H9 (cell line): ENCODE measurements around the gene DPYD. TPM values are rescaled to one million over a fixed set of nuclear protein-coding genes. Genes with fewer than 3 reads are reported as not detected.

Source experiments
- DNase-seq: peaks from one replicate; pipeline ENCODE4 v3.0.0-alpha.2; 2017
- H2AFZ ChIP-seq: one replicate; pipeline ENCODE4 v1.6.1; 2013; ENCODE audit warnings: mild to moderate bottlenecking, low read length, control low read depth, moderate library complexity
- H2AK5ac ChIP-seq: 2 replicates; pipeline ENCODE4 v1.6.1; 2013; ENCODE audit warnings: low read length, control low read depth, mixed read lengths; ENCODE audit not compliant: insufficient read length
- H2BK120ac ChIP-seq: one replicate; pipeline ENCODE4 v1.6.1; 2013; ENCODE audit warnings: low read depth, mild to moderate bottlenecking, low read length, control low read depth, inconsistent platforms; ENCODE audit not compliant: poor library complexity, severe bottlenecking
- H2BK12ac ChIP-seq: 2 replicates; pipeline ENCODE4 v1.6.1; 2013; ENCODE audit warnings: low read length, control low read depth, mixed read lengths, low read depth; ENCODE audit not compliant: insufficient read length
- H2BK15ac ChIP-seq: 2 replicates; pipeline ENCODE4 v1.6.1; 2013; ENCODE audit warnings: low read depth, low read length, control low read depth
- H2BK20ac ChIP-seq: one replicate; pipeline ENCODE4 v1.6.1; 2013; ENCODE audit warnings: low read depth, mild to moderate bottlenecking, low read length, control low read depth, inconsistent platforms; ENCODE audit not compliant: poor library complexity, severe bottlenecking
- H2BK5ac ChIP-seq: 2 replicates; pipeline ENCODE4 v1.6.1; 2013; ENCODE audit warnings: low read length, control low read depth, mixed read lengths; ENCODE audit not compliant: insufficient read length
- H3K14ac ChIP-seq: 2 replicates; pipeline ENCODE4 v1.6.1; 2013; ENCODE audit warnings: low read length, control low read depth; ENCODE audit not compliant: insufficient read depth
- H3K18ac ChIP-seq: 2 replicates; pipeline ENCODE4 v1.6.1; 2013; ENCODE audit warnings: low read depth, mild to moderate bottlenecking, mixed read lengths, low read length, control low read depth; ENCODE audit not compliant: insufficient read length
- H3K23ac ChIP-seq: 2 replicates; pipeline ENCODE4 v1.6.1; 2013; ENCODE audit warnings: low read length, control low read depth, mixed read lengths, low read depth; ENCODE audit not compliant: insufficient read length
- H3K23me2 ChIP-seq: 2 replicates; pipeline ENCODE4 v1.6.1; 2013; ENCODE audit warnings: low read depth, mild to moderate bottlenecking, mixed read lengths, low read length, control low read depth; ENCODE audit not compliant: insufficient read length, poor library complexity, severe bottlenecking
- H3K27ac ChIP-seq: 2 replicates; pipeline ENCODE4 v1.5.1; 2013; ENCODE audit warnings: low read length, control low read depth, mixed read lengths, low read depth; ENCODE audit not compliant: insufficient read length
- H3K27me3 ChIP-seq: 2 replicates; pipeline ENCODE4 v1.6.1; 2013; ENCODE audit warnings: low read length, control low read depth, inconsistent platforms; ENCODE audit not compliant: insufficient read depth
- H3K4ac ChIP-seq: 2 replicates; pipeline ENCODE4 v1.6.1; 2013; ENCODE audit warnings: low read depth, mild to moderate bottlenecking, control low read depth, inconsistent platforms, low read length, moderate library complexity
- H3K4me1 ChIP-seq: 2 replicates; pipeline ENCODE4 v1.6.1; 2013; ENCODE audit warnings: low read length, control low read depth, inconsistent platforms; ENCODE audit not compliant: insufficient read depth
- H3K4me2 ChIP-seq: 2 replicates; pipeline ENCODE4 v1.6.1; 2013; ENCODE audit warnings: low read length, control low read depth, mixed read lengths; ENCODE audit not compliant: insufficient read length, insufficient read depth
- H3K56ac ChIP-seq: 2 replicates; pipeline ENCODE4 v1.6.1; 2013; ENCODE audit warnings: low read depth, mild to moderate bottlenecking, mixed read lengths, low read length, control low read depth; ENCODE audit not compliant: insufficient read length
- H3K79me1 ChIP-seq: 2 replicates; pipeline ENCODE4 v1.6.1; 2013; ENCODE audit warnings: low read depth, mild to moderate bottlenecking, moderate library complexity, low read length, control low read depth, inconsistent platforms; ENCODE audit not compliant: insufficient read depth, poor library complexity, severe bottlenecking
- H3K79me2 ChIP-seq: 2 replicates; pipeline ENCODE4 v1.6.1; 2013; ENCODE audit warnings: low read length, control low read depth, inconsistent platforms; ENCODE audit not compliant: insufficient read depth
- H3K9ac ChIP-seq: 2 replicates; pipeline ENCODE4 v1.6.1; 2013; ENCODE audit warnings: low read length, control low read depth, mixed read lengths; ENCODE audit not compliant: insufficient read length; ENCODE audit errors: extremely low read depth
- H3K9me3 ChIP-seq: one replicate; pipeline ENCODE4 v1.6.1; 2013; ENCODE audit warnings: low read depth, low read length, inconsistent platforms; ENCODE audit not compliant: control insufficient read depth
- H3T11ph ChIP-seq: one replicate; pipeline ENCODE4 v1.6.1; 2013; ENCODE audit warnings: mild to moderate bottlenecking, low read length, control low read depth, inconsistent platforms
- H4K20me1 ChIP-seq: one replicate; pipeline ENCODE4 v1.6.1; 2013; ENCODE audit not compliant: control insufficient read depth, insufficient read length, insufficient read depth
- H4K5ac ChIP-seq: 2 replicates; pipeline ENCODE4 v1.6.1; 2013; ENCODE audit warnings: low read depth, mild to moderate bottlenecking, mixed read lengths, low read length, control low read depth; ENCODE audit not compliant: insufficient read length
- H4K8ac ChIP-seq: replicated peaks from 2 replicates; pipeline ENCODE4 v1.6.1; 2013; ENCODE audit warnings: low read length, control low read depth, mixed read lengths, low read depth; ENCODE audit not compliant: insufficient read length
- H4K91ac ChIP-seq: 2 replicates; pipeline ENCODE4 v1.6.1; 2013; ENCODE audit warnings: low read depth, mild to moderate bottlenecking, moderate library complexity, mixed read lengths, low read length, control low read depth; ENCODE audit not compliant: insufficient read length
- H3K27ac Mint-ChIP-seq, 3 experiments: 2 replicates in 2 of 3; 3 replicates in 1 of 3; pipeline ENCODE4 v1.8.0; 2020 to 2021; ENCODE audit warnings: mixed read lengths in 3 of 3, mild to moderate bottlenecking in 1 of 3, moderate library complexity in 1 of 3
- H3K27me3 Mint-ChIP-seq: 2 replicates; pipeline ENCODE4 v1.8.0; 2021; ENCODE audit warnings: low read depth, mild to moderate bottlenecking, moderate library complexity, mixed read lengths
- H3K36me3 Mint-ChIP-seq, 3 experiments: 2 replicates in 2 of 3; 3 replicates in 1 of 3; pipeline ENCODE4 v1.8.0; 2020 to 2021; ENCODE audit warnings: low read depth in 3 of 3, mixed read lengths in 3 of 3; ENCODE audit not compliant: insufficient read depth in 1 of 3
- H3K4me1 Mint-ChIP-seq, 2 experiments: 2 replicates each; pipeline ENCODE4 v1.8.0; 2020; ENCODE audit warnings: mixed read lengths in 2 of 2
- H3K4me3 Mint-ChIP-seq, 2 experiments: 2 replicates in 1 of 2; 3 replicates in 1 of 2; pipeline ENCODE4 v1.8.0; 2020 to 2021; ENCODE audit warnings: mild to moderate bottlenecking in 2 of 2, mixed read lengths in 2 of 2, moderate library complexity in 1 of 2
- H3K9me3 Mint-ChIP-seq, 2 experiments: 2 replicates in 1 of 2; 3 replicates in 1 of 2; pipeline ENCODE4 v1.8.0; 2020; ENCODE audit warnings: mild to moderate bottlenecking in 2 of 2, mixed read lengths in 2 of 2, moderate library complexity in 1 of 2
- WGBS: extraction: QIAGEN DNeasy Blood & Tissue Kit; methylation state at CpG from one replicate; pipeline ENCODE4 v1.1.7; 2013; ENCODE audit warnings: missing lambda C conversion rate, low lambda C conversion rate, mixed read lengths; ENCODE audit not compliant: insufficient read length; ENCODE audit errors: extremely low coverage; 5-methylcytosine and 5-hydroxymethylcytosine counted together
- total RNA-seq: library from RNA; stranded (reverse); gene quantifications from 2 replicates; pipeline ENCODE4 v1.2.1, GENCODE V29; 2021
- TF ChIP-seq, protein P1 (sequence below): fragments of 200-600 bp; sonication (generic); conservative IDR thresholded peaks from 3 replicates; pipeline ENCODE4 v1.8.0; 2021; ENCODE audit warnings: antibody characterized with exemption, mild to moderate bottlenecking

DPYD gene
- total RNA-seq, 1 experiment from 2014 or later, result 0.37 TPM

DNA sequence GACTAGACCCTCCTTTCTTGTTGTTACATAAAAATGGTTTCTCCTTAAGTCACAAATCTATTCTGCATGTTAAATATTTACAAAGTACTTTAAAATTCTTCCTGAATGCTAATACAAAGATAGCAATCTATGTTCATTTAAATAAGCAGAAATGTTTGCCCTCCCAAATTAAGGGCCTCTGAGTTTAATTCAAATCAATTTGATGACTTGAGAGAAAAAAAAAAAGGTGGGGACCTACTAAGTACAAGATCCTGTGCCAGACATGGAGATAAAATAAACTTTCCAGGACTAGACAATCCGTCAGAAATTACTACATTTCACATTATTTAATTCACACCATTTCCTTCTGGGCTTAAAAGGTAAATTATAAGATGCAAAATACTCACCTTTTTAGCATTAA lies 548.3 kb downstream of the DPYD start:
- no peaks in the 10 kb centered on the region for H3K79me1 ChIP-seq
- H3K9me3 ChIP-seq, result no peaks in the 10 kb centered on the region
- no peaks in the 10 kb centered on the region for H3K79me2 ChIP-seq
- no peak overlapping the region for H4K8ac ChIP-seq
- Mint-ChIP-seq H3K27me3 (no peaks in the 10 kb centered on the region), H3K27ac (no peak overlapping the region), H3K9me3 (no peaks in the 10 kb centered on the region), H3K4me1 (0 out of 4 replicates have a peak, but pooled peaks cover 3 to 7% of the 10 kb centered on the region in 2 experiments), H3K4me3 (no peak overlapping the region), H3K36me3 (no peaks in the 10 kb centered on the region)
- no peak overlapping the region for H3T11ph ChIP-seq
- H4K91ac ChIP-seq, result no peak overlapping the region
- H2BK120ac ChIP-seq, result no peak overlapping the region
- H3K23ac ChIP-seq, result no peak overlapping the region
- no peak overlapping the region for H3K27ac ChIP-seq
- H3K56ac ChIP-seq, result no peak overlapping the region
- no peaks in the 10 kb centered on the region for H3K27me3 ChIP-seq
- H3K23me2 ChIP-seq, result no peaks in the 10 kb centered on the region
- H3K18ac ChIP-seq, result no peak overlapping the region
- H3K14ac ChIP-seq, result no peak overlapping the region
- no peak overlapping the region for H3K4me2 ChIP-seq
- no peak overlapping the region for H2BK15ac ChIP-seq
- no peak overlapping the region for H2BK12ac ChIP-seq
- H3K4ac ChIP-seq, result no peak overlapping the region
- no peaks in the 10 kb centered on the region for H4K20me1 ChIP-seq
- no peaks in the 10 kb centered on the region for H3K4me1 ChIP-seq
- H2AFZ ChIP-seq, result no peak overlapping the region
- H2BK20ac ChIP-seq, result no peak overlapping the region
- H4K5ac ChIP-seq, result no peak overlapping the region
- no peak overlapping the region for H2BK5ac ChIP-seq
- no CpG with 5 or more reads among the region's 1 CpG for WGBS
- no peak overlapping the region for H2AK5ac ChIP-seq
- TF ChIP-seq, protein P1, sequence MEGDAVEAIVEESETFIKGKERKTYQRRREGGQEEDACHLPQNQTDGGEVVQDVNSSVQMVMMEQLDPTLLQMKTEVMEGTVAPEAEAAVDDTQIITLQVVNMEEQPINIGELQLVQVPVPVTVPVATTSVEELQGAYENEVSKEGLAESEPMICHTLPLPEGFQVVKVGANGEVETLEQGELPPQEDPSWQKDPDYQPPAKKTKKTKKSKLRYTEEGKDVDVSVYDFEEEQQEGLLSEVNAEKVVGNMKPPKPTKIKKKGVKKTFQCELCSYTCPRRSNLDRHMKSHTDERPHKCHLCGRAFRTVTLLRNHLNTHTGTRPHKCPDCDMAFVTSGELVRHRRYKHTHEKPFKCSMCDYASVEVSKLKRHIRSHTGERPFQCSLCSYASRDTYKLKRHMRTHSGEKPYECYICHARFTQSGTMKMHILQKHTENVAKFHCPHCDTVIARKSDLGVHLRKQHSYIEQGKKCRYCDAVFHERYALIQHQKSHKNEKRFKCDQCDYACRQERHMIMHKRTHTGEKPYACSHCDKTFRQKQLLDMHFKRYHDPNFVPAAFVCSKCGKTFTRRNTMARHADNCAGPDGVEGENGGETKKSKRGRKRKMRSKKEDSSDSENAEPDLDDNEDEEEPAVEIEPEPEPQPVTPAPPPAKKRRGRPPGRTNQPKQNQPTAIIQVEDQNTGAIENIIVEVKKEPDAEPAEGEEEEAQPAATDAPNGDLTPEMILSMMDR, result no peak
- H3K9ac ChIP-seq, result no peak overlapping the region
- no peak for DNase-seq
